SHP77 (cell line): ENCODE results near the gene MYMX.

Experiments used
- DNase-seq, 2 experiments: peaks; one replicate each; lab custom pipeline; 2025; lab: John Stamatoyannopoulos, UW

MYMX gene

DNA sequence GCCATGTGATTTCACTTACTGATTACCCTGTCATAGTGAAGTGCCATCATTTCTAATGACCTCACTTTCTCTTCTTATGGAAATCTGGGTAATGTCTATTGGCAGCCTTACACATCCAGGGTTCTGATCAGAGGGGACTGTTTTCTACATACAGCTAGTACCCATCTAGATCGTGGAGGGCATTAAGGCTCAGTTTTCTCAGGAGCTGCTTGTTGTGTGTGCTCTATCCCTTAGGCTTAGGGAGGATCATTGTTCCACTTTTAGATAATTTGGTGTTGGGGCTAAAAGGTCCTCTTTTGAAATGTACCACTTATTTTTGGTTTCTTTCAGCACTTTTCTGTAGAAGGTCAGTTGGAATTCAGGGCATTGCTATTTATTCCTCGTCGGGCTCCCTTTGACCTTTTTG is 34.0 kb downstream of the MYMX start:
- no peak for DNase-seq

GRCh38 chr6:44251576-44252524 is 35.1 kb downstream of the MYMX start:
- no peak for DNase-seq

- peak in 1 of 2 experiments; percentile 44 for DNase-seq
These were observed 36.8 kb downstream of the MYMX start for GRCh38 chr6:44253307-44254101.

- DNase-seq = no peak
These were observed 37.7 kb downstream of the MYMX start for GRCh38 chr6:44254191-44255104.

- DNase-seq = peak in 1 of 2 experiments; percentile 24
These were observed 38.5 kb downstream of the MYMX start for GRCh38 chr6:44255105-44255808.

DNA sequence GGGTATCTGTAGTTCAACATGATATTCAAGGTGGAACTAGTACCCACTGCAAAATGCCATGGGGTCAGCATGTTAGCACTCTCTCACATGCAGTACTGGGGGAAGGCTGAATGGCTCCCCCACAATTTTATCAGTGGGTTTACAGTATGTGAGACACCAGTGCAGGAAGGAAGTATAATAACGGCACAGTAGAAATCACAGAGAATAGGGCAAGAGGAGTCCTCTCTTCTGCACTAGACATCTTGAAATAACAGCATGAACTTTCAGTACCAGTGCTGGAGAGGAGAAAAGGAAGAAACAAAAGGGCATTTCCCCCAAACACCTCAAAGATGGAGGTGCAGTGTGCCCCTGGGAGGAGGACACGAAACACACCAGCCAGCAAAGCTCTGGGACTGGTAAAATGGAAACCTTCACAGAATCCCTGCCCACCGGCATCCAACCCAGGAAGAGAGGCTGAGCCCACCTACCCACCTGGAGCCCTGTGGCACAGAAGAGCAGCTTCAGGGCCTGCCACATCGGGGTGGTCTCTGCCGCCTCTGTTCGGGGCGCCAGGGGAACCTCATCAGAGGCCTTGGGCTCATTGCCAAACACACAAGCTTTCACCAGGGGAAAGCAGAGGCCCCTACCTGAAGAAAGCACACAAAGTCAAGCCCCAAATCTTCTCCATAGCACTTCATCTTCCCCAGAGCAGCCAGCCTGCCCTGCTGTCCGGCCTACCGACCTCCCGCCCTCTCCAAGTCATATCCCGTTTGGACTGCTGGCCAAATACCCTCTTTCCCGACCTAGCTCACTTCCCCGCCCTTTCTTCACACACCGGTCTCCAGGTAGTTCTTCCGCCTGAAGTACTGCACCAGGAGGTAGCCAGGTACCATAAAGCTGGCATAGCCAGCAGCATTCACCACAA is 39.4 kb downstream of the MYMX start:
- DNase-seq = no peak

GRCh38 chr6:44256775-44257024 is 40.0 kb downstream of the MYMX start:
- DNase-seq = no peak

DNA sequence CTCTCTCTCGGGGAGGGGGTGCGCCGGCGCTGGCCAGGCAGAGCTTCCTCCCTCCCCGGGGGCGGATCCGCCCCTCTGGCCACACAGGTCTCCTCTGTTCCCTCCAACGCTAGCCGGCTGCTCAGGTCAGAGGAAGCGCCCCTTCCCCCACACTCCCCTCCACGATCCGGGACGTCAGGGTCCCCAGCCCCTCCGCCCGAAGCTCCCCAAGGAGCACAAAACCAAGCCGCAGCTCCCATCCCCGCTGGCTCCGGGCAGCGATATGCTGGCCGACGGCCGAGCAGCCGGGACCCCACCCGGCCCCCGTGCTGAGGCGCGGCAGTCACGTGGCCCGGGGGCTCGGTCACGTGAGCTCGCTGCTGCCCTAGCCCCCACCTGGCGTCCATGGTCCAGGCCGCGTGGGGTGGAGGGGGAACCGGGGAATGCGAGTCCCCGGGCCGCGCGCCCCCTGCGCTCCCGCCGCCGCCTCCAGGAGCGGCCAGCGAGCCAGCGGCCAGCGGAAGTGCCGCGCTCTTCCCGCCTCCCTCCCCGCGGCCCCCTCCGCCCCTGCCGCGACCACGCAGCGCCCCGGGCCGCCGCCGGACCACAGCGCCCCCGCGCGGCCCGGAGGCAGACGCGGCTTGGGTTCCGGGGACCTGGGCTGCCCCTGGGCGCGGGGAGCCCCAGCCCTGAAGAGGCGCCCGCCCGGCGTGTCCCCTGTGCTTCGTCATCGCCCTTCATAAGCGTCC is 40.5 kb downstream of the MYMX start, which contains the start of gene SLC35B2:
SLC35B2 (minus strand) TSS at position 504 of the 728 bp plus-strand sequence; CDS start at position 386, 118 bp downstream.
- peak in 1 of 2 experiments; percentile 80 for DNase-seq

- no peak for DNase-seq
These were observed 41.1 kb downstream of the MYMX start for GRCh38 chr6:44257753-44258324.

GRCh38 chr6:44258325-44258863 is 41.7 kb downstream of the MYMX start:
- DNase-seq = no peak

DNA sequence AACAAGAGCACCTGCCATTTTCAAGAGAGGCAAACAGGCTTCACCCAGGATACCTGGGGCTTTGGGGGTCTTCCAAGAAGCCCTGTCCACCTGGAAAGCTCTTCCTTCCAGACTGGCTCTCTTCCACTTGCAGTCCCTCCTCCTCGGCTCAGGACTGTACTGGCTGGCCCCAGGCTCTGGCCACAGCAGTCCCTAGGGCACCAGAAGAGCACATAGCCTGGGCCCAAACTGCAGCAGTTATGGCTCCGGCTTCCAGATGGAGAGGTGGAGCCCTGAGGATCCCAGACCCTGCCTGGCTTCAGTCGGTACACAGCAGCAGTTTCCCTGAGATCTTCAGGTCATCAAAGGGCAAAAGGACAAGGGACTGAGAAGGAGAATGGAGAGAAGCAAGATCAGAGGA is 42.2 kb downstream of the MYMX start:
- no peak for DNase-seq

- DNase-seq = no peak
These were observed 43.3 kb downstream of the MYMX start for GRCh38 chr6:44260011-44260410.

GRCh38 chr6:44260451-44261297 is 43.9 kb downstream of the MYMX start:
- no peak for DNase-seq

GRCh38 chr6:44261581-44261980 is 44.9 kb downstream of the MYMX start:
- DNase-seq = no peak

DNA sequence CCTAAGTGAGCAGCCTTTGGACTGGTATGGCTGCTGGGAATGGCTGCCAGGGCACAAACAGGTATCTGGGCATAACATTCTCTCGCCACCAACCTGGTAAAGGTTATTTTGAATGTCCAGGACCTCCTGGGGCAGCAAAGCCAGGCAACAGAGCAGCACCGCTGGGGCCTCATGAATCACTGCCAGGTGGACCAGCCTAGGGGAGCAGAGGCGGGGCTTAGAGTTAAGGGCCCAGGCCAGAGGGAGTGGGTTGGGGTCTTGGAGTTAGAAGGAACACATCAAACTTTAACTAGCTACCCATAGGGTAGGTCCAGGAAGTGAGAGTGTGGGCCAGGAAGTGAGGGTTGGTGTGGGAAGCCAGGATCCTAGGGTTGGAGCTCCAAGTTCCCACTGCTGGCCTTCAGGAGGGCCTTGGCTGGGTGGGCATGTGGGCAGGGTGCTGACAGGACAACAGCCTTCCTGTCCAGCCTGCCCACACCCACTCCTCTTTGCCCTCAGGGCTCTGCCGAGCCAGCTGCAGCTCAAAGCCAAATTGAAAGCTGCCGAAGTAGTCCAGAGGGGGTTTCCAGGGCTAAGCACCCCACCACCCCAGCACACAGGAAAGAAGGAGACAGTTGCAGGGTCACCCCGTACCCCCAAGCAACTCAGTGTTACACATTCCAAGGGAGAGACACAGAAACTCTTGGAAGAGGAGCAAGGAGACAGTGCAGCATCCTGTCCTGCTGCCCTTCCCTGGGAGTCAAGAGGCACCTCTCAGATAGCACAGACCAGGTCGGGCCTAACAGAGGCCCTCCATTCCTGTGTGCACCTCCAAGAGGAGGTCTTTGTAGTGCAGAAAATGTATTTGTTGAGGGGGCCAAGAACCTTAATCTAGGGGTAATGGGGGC is 46.0 kb downstream of the MYMX start:
- no peak for DNase-seq

DNA sequence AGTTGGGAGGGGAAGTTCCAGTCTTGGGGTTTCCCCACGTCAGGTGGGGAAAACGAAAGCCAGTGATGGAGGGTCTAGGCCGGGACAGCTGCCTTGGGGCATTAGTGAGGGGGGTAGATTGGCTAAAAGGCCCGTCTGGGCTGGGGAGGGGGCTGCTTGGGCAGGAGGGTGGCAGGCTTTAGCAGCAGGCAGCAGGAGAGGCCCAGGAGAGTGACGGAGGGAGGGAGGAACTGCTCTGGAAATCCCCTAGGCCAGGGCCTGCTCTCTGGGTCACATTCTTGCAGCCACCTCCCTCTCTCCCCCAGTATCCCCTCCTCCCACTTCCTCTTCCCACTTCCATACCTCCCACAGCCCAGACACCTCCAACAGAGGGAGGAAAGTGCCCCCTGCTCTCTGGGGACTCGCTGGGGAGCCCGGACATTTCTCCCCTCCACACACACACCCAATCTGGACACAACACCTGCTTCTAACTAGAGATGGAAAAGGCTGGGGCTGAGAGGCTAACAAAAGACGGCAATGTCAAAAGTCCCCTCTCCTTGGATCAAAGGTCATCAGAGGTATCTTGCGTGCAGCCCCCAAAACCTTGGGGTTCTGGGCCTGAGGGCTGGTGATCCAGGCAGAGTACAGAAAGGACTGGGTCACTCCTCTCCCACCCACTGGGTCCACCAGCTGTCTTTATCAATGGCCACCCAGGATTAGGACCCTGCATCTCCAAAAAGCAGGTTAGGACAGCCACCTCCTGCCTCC is 46.8 kb downstream of the MYMX start:
- no peak for DNase-seq
